ENCODE measurements around the gene ATP11A.

ATP11A gene

DNA sequence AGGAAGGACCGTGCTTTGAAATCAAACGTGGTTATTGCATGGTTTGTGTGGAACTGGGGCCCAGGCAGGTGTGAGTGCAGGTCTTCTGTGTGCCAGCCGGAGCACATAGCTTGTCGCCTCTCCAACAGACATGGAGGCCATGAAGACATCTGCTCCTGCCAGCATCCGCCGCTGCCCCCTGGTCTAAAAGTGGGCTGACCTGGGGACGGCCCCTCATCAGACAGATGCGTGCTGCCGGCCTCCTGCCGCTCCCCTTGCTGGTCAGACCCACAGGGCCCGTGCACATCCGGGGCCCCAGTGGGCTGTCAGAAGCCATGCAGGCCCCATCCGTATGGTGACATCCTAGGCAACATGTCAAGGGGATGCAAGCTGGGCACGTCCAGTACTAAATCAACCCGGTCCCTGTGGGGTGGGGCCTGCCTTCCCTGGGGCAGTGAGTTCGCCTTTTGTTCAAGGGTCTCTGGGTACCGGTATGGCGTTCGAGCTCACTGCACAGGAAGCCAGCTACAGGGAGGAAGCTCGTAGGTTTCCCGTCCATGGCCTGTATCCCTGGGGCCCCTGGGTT is 191.2 kb downstream of the ATP11A start:
- no peak overlapping the region for H3K4me2 ChIP-seq (ENCODE audit: low read depth, low read length)
- H3K27me3 ChIP-seq (replicated peaks; ENCODE audit: insufficient read depth, low read length) = no peaks in the 10 kb centered on the region
- H3K36me3 ChIP-seq (replicated peaks; ENCODE audit: insufficient read depth, low read length) = no peaks in the 10 kb centered on the region; the same call in 1 of the 2 replicates
- no peaks in the 10 kb centered on the region for H3K9me3 ChIP-seq (replicated peaks; ENCODE audit: insufficient read depth, low read length)
- no peak overlapping the region for H3K9ac ChIP-seq (ENCODE audit: low read length)
- H3K4me1 ChIP-seq (ENCODE audit: low read length) = no peaks in the 10 kb centered on the region
- H3K4me3 ChIP-seq (ENCODE audit: low read length) = no peak overlapping the region
- no peaks in the 10 kb centered on the region for H3F3A ChIP-seq (ENCODE audit: insufficient read depth, low read length)
- no peak for DNase-seq
- no peak overlapping the region for H3K27ac ChIP-seq (ENCODE audit: low read length)
- H4K20me1 ChIP-seq (ENCODE audit: insufficient read depth, low read length) = no peaks in the 10 kb centered on the region
- H3K9me2 ChIP-seq (replicated peaks; ENCODE audit: insufficient read depth, low read length) = no peaks in the 10 kb centered on the region
- no peak overlapping the region for H2AFZ ChIP-seq (ENCODE audit: low read length)
- H3K79me2 ChIP-seq (ENCODE audit: low read length) = no peaks in the 10 kb centered on the region
- TF ChIP-seq, protein P1, sequence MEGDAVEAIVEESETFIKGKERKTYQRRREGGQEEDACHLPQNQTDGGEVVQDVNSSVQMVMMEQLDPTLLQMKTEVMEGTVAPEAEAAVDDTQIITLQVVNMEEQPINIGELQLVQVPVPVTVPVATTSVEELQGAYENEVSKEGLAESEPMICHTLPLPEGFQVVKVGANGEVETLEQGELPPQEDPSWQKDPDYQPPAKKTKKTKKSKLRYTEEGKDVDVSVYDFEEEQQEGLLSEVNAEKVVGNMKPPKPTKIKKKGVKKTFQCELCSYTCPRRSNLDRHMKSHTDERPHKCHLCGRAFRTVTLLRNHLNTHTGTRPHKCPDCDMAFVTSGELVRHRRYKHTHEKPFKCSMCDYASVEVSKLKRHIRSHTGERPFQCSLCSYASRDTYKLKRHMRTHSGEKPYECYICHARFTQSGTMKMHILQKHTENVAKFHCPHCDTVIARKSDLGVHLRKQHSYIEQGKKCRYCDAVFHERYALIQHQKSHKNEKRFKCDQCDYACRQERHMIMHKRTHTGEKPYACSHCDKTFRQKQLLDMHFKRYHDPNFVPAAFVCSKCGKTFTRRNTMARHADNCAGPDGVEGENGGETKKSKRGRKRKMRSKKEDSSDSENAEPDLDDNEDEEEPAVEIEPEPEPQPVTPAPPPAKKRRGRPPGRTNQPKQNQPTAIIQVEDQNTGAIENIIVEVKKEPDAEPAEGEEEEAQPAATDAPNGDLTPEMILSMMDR (IDR thresholded peaks at IDR 0.05; ENCODE audit: low read length) = no peak
- TF ChIP-seq EZH2phosphoT487 (IDR thresholded peaks at IDR 0.05; ENCODE audit: low read length) (no peak), EZH2 (optimal IDR thresholded peaks at IDR 0.05; ENCODE audit: low read depth, low read length) (no peak)

DNA sequence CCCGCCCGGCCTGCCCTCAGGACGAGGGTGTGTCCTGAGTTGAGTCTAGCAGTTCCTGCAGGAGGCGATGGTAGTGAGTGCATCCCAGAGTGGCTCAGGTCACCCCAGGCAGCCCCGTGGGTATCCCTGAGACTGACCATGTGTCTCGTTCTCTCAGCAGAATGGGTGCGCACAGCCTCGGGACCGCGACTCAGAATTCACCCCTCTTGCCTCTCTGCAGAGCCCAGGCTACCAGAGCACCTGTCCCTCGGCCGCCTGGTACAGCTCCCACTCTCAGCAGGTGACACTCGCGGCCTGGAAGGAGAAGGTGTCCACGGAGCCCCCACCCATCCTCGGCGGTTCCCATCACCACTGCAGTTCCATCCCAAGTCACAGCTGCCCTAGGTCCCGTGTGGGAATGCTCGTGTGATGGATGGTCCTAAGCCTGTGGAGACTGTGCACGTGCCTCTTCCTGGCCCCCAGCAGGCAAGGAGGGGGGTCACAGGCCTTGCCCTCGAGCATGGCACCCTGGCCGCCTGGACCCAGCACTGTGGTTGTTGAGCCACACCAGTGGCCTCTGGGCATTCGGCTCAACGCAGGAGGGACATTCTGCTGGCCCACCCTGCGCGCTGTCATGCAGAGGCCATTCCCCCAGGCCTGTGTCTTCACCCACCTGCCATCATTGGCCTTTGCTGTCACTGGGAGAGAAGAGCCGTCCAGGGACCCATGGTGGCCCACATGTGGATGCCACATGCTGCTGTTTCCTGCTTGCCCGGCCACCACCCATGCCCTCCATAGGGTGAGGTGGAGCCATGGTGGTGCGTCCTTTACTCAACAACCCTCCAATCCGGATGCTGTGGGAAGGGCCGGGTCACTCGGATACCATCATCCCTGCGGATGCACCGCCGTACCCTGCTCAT is 192.1 kb downstream of the ATP11A start:
- no peak for DNase-seq
- Histone ChIP-seq H3K9me3 (replicated peaks; ENCODE audit: insufficient read depth, low read length) (no peaks in the 10 kb centered on the region), H3K4me2 (ENCODE audit: low read depth, low read length) (no peak overlapping the region), H3K9me2 (replicated peaks; ENCODE audit: insufficient read depth, low read length) (no peaks in the 10 kb centered on the region), H3K79me2 (ENCODE audit: low read length) (no peaks in the 10 kb centered on the region), H3K27ac (ENCODE audit: low read length) (no peak overlapping the region), H2AFZ (ENCODE audit: low read length) (no peak overlapping the region), H3K27me3 (replicated peaks; ENCODE audit: insufficient read depth, low read length) (no peaks in the 10 kb centered on the region), H4K20me1 (ENCODE audit: insufficient read depth, low read length) (no peaks in the 10 kb centered on the region), H3K36me3 (replicated peaks; ENCODE audit: insufficient read depth, low read length) (no peaks in the 10 kb centered on the region; the same call in 1 of the 2 replicates), H3K9ac (ENCODE audit: low read length) (no peak overlapping the region), H3K4me3 (ENCODE audit: low read length) (no peak overlapping the region), H3K4me1 (ENCODE audit: low read length) (no peaks in the 10 kb centered on the region), H3F3A (ENCODE audit: insufficient read depth, low read length) (no peaks in the 10 kb centered on the region)
- TF ChIP-seq, protein P1 (IDR thresholded peaks at IDR 0.05; ENCODE audit: low read length) = no peak
- TF ChIP-seq EZH2 (optimal IDR thresholded peaks at IDR 0.05; ENCODE audit: low read depth, low read length) = no peak
- TF ChIP-seq EZH2phosphoT487 (IDR thresholded peaks at IDR 0.05; ENCODE audit: low read length) = no peak

DNA sequence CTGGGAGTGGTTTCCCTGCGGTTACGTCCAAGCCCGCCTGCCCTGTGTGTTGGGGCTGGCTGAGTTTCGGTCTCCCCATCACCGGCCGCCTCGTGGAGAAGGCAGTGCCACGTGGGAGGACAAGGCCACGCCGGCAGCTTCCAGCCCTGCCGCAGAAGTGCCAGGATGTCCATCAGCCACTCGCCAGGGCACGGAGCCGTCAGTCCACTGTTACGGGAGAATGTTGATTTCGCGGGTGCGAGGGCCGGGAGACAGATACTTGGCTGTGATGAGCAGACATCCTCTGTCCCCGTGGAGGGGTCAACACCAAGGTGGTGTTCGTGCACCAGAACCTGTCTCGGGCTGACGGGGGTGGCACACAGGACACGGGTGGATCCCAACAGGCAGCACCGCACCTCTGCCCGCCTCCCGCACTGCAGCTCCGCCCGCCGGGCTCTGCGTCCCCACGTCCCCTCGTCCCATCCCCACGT is 192.8 kb downstream of the ATP11A start:
- no peak overlapping the region for H3K4me2 ChIP-seq (ENCODE audit: low read depth, low read length)
- H3K9me2 ChIP-seq (replicated peaks; ENCODE audit: insufficient read depth, low read length) = no peaks in the 10 kb centered on the region
- H3K9me3 ChIP-seq (replicated peaks; ENCODE audit: insufficient read depth, low read length) = no peaks in the 10 kb centered on the region
- H4K20me1 ChIP-seq (ENCODE audit: insufficient read depth, low read length) = no peaks in the 10 kb centered on the region
- H3K9ac ChIP-seq (ENCODE audit: low read length) = no peak overlapping the region
- H3K4me1 ChIP-seq (ENCODE audit: low read length) = no peaks in the 10 kb centered on the region
- no peaks in the 10 kb centered on the region for H3K27me3 ChIP-seq (replicated peaks; ENCODE audit: insufficient read depth, low read length)
- H3K27ac ChIP-seq (ENCODE audit: low read length) = no peak overlapping the region
- H3K79me2 ChIP-seq (ENCODE audit: low read length) = no peaks in the 10 kb centered on the region
- no peak overlapping the region for H2AFZ ChIP-seq (ENCODE audit: low read length)
- no peak overlapping the region for H3K4me3 ChIP-seq (ENCODE audit: low read length)
- DNase-seq = no peak
- TF ChIP-seq EZH2phosphoT487 (IDR thresholded peaks at IDR 0.05; ENCODE audit: low read length) (no peak), EZH2 (optimal IDR thresholded peaks at IDR 0.05; ENCODE audit: low read depth, low read length) (no peak)
- TF ChIP-seq, protein P1 (IDR thresholded peaks at IDR 0.05; ENCODE audit: low read length) = no peak
- H3K36me3 ChIP-seq (replicated peaks; ENCODE audit: insufficient read depth, low read length) = no peaks in the 10 kb centered on the region; the same call in 1 of the 2 replicates
- H3F3A ChIP-seq (ENCODE audit: insufficient read depth, low read length) = no peaks in the 10 kb centered on the region
